ENCODE results near the gene SEMA3B.

DNA sequence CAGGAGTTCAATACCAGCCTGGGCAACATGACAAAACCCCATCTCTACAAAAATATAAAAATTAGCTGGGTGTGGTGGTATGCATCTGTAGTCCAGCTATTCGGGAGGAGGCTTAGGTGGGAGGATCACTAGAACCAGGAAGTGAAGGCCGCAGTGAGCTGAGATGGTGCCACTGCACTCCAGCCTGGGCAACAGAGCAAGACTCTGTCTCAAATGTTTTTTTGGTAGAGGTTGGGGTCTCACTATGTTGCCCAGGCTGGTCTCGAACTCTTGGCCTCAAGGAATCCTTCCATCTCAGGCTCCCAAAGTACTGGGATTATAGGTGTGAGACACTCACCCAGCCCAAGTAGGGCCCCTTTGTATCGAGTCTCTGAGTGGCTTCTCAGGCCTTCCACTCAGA lies 25.1 kb downstream of the SEMA3B start:
- TF ChIP-seq, protein P1, sequence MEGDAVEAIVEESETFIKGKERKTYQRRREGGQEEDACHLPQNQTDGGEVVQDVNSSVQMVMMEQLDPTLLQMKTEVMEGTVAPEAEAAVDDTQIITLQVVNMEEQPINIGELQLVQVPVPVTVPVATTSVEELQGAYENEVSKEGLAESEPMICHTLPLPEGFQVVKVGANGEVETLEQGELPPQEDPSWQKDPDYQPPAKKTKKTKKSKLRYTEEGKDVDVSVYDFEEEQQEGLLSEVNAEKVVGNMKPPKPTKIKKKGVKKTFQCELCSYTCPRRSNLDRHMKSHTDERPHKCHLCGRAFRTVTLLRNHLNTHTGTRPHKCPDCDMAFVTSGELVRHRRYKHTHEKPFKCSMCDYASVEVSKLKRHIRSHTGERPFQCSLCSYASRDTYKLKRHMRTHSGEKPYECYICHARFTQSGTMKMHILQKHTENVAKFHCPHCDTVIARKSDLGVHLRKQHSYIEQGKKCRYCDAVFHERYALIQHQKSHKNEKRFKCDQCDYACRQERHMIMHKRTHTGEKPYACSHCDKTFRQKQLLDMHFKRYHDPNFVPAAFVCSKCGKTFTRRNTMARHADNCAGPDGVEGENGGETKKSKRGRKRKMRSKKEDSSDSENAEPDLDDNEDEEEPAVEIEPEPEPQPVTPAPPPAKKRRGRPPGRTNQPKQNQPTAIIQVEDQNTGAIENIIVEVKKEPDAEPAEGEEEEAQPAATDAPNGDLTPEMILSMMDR (IDR thresholded peaks at IDR 0.05; ENCODE audit: low read length) = no peak
- TF ChIP-seq EZH2 (optimal IDR thresholded peaks at IDR 0.05; ENCODE audit: low read depth, low read length) = no peak
- TF ChIP-seq EZH2phosphoT487 (IDR thresholded peaks at IDR 0.05; ENCODE audit: low read length) = no peak
